Ishikawa (cell line): Measurements from ENCODE around the gene MTG1.

Source experiments
- CEBPB ChIP-seq: IDR thresholded peaks from 2 replicates; pipeline ENCODE4 v1.6.1; 2012
- CREB1 ChIP-seq: IDR thresholded peaks from 2 replicates; pipeline ENCODE4 v1.6.1; 2012; ENCODE audit warnings: low read depth
- EGR1 ChIP-seq: IDR thresholded peaks from 2 replicates; pipeline ENCODE4 v1.6.1; 2012
- EP300 ChIP-seq: IDR thresholded peaks from 2 replicates; pipeline ENCODE4 v1.6.1; 2012; ENCODE audit warnings: borderline replicate concordance
- FOXM1 ChIP-seq: IDR thresholded peaks from 2 replicates; pipeline ENCODE4 v1.6.1; 2012; ENCODE audit warnings: low read depth, borderline replicate concordance
- NFIC ChIP-seq: IDR thresholded peaks from 2 replicates; pipeline ENCODE4 v1.6.1; 2012
- RAD21 ChIP-seq: IDR thresholded peaks from 2 replicates; pipeline ENCODE4 v1.6.1; 2012; ENCODE audit warnings: low read depth
- REST ChIP-seq: IDR thresholded peaks from 2 replicates; pipeline ENCODE4 v1.6.1; 2012; ENCODE audit warnings: low read depth, mild to moderate bottlenecking
- TAF1 ChIP-seq: IDR thresholded peaks from 2 replicates; pipeline ENCODE4 v1.6.1; 2012; ENCODE audit warnings: low read depth, mild to moderate bottlenecking
- YY1 ChIP-seq: IDR thresholded peaks from 2 replicates; pipeline ENCODE4 v1.6.1; 2012; ENCODE audit warnings: low read depth
- ZBTB7A ChIP-seq: IDR thresholded peaks from 2 replicates; pipeline ENCODE4 v1.6.1; 2012; ENCODE audit warnings: low read depth
- TF ChIP-seq, protein P1 (sequence below): IDR thresholded peaks from 2 replicates; pipeline ENCODE4 v1.6.1; 2012
- TF ChIP-seq, protein P2 (sequence below): IDR thresholded peaks from 2 replicates; pipeline ENCODE4 v1.6.1; 2012

DNA sequence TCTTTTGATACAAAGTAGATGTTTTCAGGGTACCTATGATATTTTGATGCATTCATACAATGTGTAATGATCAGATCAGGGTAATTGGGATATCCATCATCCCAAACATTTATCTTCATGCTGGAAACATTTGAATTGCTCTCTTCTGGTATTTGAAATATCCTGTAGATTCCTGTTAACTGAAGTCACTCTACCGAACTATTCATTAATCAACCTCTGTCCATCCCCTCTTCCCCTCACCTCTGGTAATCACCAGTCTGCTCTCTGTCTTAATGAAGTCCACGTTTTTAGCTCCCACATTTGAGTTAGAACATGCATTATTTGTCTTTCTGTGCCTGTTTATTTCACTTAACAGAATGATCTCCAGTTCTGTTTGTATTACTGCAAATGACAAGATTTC, 11.3 kb downstream of the MTG1 start:
- TF ChIP-seq TAF1 (no peak), YY1 (no peak), ZBTB7A (no peak), RAD21 (no peak), CEBPB (no peak), REST (no peak), NFIC (no peak), EGR1 (no peak), FOXM1 (no peak), EP300 (no peak), CREB1 (no peak)
- TF ChIP-seq, protein P1, sequence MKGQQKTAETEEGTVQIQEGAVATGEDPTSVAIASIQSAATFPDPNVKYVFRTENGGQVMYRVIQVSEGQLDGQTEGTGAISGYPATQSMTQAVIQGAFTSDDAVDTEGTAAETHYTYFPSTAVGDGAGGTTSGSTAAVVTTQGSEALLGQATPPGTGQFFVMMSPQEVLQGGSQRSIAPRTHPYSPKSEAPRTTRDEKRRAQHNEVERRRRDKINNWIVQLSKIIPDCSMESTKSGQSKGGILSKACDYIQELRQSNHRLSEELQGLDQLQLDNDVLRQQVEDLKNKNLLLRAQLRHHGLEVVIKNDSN = no peak
- TF ChIP-seq, protein P2, sequence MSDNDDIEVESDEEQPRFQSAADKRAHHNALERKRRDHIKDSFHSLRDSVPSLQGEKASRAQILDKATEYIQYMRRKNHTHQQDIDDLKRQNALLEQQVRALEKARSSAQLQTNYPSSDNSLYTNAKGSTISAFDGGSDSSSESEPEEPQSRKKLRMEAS = no peak
